ENCODE measurements around the gene CDK9.

- TF ChIP-seq CTCF (IDR thresholded peaks at IDR 0.05) (no peak), POLR2A (IDR thresholded peaks at IDR 0.05) (no peak)
Observed at GRCh38 chr9:127806871-127807270, 21.0 kb downstream of the CDK9 start.

Measured in right lobe of liver (tissue), 4 donors.